Measurements from ENCODE around the gene CPM.

Gene CPM

DNA sequence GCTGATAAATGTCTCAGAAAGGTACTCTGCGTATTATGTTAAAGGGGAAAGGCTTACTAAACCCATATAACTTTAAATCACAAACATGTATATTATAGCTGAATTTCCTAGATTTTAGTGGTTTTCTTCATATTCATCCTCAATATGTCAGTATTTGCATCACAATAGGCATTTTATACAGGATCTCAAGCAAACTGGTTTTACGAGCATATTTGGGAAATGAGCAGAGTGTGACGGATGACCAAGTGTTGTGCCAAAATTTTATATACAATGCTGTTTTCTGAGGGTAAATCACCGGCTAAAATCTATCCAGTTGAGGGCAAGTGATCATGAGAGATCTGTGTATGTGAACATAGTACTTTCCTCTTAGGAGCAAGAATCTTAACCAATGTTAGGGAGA, 8.4 kb downstream of the CPM start:
- no peak for DNase-seq (ENCODE audit: low read depth in 1 of 2, low spot score in 1 of 2)
- Histone ChIP-seq H3K27me3 (ENCODE audit: insufficient read depth, poor library complexity, severe bottlenecking) (no peaks in the 10 kb centered on the region), H3K27ac (replicated peaks) (no peak overlapping the region), H3K4me3 (replicated peaks; ENCODE audit: insufficient read depth, low read length) (no peak overlapping the region)
- TF ChIP-seq CTCF (IDR thresholded peaks at IDR 0.05; ENCODE audit: insufficient read depth, low read length) (no peak), POLR2AphosphoS5 (IDR thresholded peaks at IDR 0.05; ENCODE audit: low read depth) (no peak), GABPA (IDR thresholded peaks at IDR 0.05; ENCODE audit: low read depth) (no peak), SPI1 (IDR thresholded peaks at IDR 0.05; ENCODE audit: borderline replicate concordance, low read depth) (no peak)
- TF ChIP-seq, protein P1, sequence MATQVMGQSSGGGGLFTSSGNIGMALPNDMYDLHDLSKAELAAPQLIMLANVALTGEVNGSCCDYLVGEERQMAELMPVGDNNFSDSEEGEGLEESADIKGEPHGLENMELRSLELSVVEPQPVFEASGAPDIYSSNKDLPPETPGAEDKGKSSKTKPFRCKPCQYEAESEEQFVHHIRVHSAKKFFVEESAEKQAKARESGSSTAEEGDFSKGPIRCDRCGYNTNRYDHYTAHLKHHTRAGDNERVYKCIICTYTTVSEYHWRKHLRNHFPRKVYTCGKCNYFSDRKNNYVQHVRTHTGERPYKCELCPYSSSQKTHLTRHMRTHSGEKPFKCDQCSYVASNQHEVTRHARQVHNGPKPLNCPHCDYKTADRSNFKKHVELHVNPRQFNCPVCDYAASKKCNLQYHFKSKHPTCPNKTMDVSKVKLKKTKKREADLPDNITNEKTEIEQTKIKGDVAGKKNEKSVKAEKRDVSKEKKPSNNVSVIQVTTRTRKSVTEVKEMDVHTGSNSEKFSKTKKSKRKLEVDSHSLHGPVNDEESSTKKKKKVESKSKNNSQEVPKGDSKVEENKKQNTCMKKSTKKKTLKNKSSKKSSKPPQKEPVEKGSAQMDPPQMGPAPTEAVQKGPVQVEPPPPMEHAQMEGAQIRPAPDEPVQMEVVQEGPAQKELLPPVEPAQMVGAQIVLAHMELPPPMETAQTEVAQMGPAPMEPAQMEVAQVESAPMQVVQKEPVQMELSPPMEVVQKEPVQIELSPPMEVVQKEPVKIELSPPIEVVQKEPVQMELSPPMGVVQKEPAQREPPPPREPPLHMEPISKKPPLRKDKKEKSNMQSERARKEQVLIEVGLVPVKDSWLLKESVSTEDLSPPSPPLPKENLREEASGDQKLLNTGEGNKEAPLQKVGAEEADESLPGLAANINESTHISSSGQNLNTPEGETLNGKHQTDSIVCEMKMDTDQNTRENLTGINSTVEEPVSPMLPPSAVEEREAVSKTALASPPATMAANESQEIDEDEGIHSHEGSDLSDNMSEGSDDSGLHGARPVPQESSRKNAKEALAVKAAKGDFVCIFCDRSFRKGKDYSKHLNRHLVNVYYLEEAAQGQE (IDR thresholded peaks at IDR 0.05; ENCODE audit: insufficient replicate concordance, low read depth), result no peak

GRCh38 chr12:68919581-68920239, 13.3 kb downstream of the CPM start:
- Histone ChIP-seq H3K4me3 (replicated peaks; ENCODE audit: insufficient read depth, low read length) (no peak overlapping the region), H3K27ac (replicated peaks) (no peak overlapping the region)
- no peak for TF ChIP-seq GABPA (IDR thresholded peaks at IDR 0.05; ENCODE audit: low read depth)
- TF ChIP-seq SPI1 (IDR thresholded peaks at IDR 0.05; ENCODE audit: borderline replicate concordance, low read depth), result no peak
- TF ChIP-seq, protein P1 (IDR thresholded peaks at IDR 0.05; ENCODE audit: insufficient replicate concordance, low read depth), result no peak
- no peak for TF ChIP-seq CTCF (IDR thresholded peaks at IDR 0.05; ENCODE audit: insufficient read depth, low read length)
- TF ChIP-seq POLR2AphosphoS5 (IDR thresholded peaks at IDR 0.05; ENCODE audit: low read depth), result no peak

DNA sequence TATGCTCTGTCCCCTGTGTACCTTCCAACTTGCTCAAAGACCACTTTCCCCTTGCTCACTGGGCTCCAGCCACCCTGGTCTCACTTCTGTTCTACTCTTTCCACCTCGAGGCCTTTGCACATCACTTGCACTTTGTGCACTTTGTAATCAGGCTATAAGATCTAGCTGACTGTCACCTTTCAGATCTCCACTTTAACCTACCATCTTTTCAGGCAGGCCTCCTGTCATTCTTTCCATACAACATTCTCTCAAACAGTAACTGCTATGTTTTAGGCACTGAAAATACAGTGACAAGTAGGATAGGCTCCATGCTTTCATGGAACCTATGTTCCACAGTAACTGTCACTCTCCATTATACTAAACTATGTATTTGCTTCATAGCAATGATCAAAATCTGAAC, 14.0 kb downstream of the CPM start:
- H3K27me3 ChIP-seq (ENCODE audit: insufficient read depth, poor library complexity, severe bottlenecking), result no peaks in the 10 kb centered on the region
- TF ChIP-seq GABPA (IDR thresholded peaks at IDR 0.05; ENCODE audit: low read depth), result no peak
- TF ChIP-seq CTCF (IDR thresholded peaks at IDR 0.05; ENCODE audit: insufficient read depth, low read length), result no peak
- TF ChIP-seq POLR2AphosphoS5 (IDR thresholded peaks at IDR 0.05; ENCODE audit: low read depth), result no peak
- TF ChIP-seq SPI1 (IDR thresholded peaks at IDR 0.05; ENCODE audit: borderline replicate concordance, low read depth), result no peak
- TF ChIP-seq, protein P1 (IDR thresholded peaks at IDR 0.05; ENCODE audit: insufficient replicate concordance, low read depth), result no peak
- DNase-seq (ENCODE audit: low read depth in 1 of 2, low spot score in 1 of 2), result no peak

More at GRCh38 chr12:68919581-68920239, 13.3 kb downstream of the CPM start:
- DNase-seq (ENCODE audit: low read depth in 1 of 2, low spot score in 1 of 2), result no peak
- no peaks in the 10 kb centered on the region for H3K27me3 ChIP-seq (ENCODE audit: insufficient read depth, poor library complexity, severe bottlenecking)

More for the DNA sequence above, 14.0 kb downstream of the CPM start:
- Histone ChIP-seq H3K4me3 (replicated peaks; ENCODE audit: insufficient read depth, low read length) (no peak overlapping the region), H3K27ac (replicated peaks) (no peak overlapping the region)

Measured in HL-60 (cell line).